ENCODE measurements around the gene ANKRD18B. TPM values are rescaled to one million over a fixed set of nuclear protein-coding genes. Genes with fewer than 3 reads are reported as not detected.
"Not testable (repeated sequence)": the region's sequence is repeated elsewhere in the genome, so short reads cannot be mapped to it uniquely, and the experiment has no call there.

Gene ANKRD18B
- polyA plus RNA-seq, 3 donors, result 0.22 TPM; not detected in 2

DNA sequence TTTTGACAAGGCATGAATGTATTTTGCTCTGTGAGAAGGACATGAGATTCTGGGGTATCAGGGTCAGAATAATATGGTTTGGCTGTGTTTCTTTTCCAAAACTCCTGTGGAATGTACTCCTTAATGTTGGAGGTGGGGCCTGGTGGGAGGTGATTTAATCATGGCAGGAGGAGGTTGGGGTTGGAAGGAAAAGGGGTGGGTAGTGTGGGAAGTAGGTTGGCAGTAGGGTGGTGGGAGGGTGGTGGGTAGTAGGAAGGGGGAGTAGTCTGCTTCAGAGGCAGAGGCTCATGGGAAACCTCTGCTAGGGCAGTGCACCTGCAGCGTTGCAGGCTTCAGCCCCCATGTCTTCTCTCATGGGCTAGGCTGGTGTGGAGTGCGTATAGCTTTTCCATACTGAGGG, 72.9 kb downstream of the ANKRD18B start:
- WGBS, 3 donors, result 91 to 100% (median 96%) methylated on average over 2 of the region's 2 CpGs
- H3K27ac ChIP-seq (ENCODE audit: low read depth, low read length), result not testable (repeated sequence)

DNA sequence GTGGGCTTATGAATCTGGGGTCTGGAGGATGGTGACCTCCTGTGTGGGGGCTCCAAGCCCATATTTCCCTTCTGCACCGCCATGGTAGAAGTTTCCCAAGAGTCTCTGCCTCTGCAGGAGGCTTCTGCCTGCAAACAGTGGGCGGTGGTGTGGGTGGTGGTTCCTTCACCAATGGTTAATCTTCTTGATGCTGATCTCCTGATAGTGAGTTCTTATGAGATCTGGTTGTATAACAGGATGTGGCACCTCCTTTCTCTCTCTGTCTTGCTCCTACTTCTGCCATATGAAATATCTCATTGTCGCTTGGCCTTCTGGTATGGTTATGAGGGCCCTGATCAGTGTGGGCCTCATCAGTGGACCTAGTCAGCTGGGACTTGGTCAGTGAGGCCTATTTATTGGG, 73.3 kb downstream of the ANKRD18B start:
- 65 to 100% (median 67%) methylated on average over 3 of the region's 3 CpGs for WGBS, 3 donors
- H3K27ac ChIP-seq (ENCODE audit: low read depth, low read length), result not testable (repeated sequence)

DNA sequence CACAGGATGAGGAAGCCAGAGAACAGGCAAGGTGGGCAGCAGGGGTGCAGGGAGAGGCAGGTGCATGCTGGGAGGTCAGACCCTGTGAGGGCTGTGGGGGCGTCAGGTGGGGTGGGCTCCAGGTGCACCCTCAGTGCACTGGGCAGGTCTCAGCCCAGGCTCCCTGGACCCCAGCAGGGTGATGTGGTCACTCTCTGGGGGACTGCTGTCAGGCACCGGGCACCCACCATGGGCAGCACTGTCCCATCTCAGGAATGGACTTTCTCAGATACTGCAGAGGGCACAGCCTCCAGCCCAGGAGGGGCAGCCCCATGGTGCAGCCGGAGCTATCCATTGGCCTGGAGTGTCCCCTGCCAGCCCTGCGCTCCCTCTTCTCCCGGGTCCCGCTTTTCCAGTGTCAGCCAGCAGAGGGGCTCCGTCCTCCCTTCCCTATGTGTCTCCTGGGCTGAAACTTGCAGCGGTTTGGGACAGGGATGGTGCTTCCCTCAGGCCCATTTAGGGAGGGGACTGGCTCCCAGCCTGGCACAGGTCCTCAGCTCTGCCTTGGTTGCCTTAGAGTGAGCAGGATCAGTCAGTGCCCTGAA, 74.8 kb downstream of the ANKRD18B start:
- H3K27ac ChIP-seq (ENCODE audit: low read depth, low read length), result not testable (repeated sequence)
- 87 to 93% (median 89%) methylated on average over 6 to 8 of the region's 8 CpGs for WGBS, 3 donors

DNA sequence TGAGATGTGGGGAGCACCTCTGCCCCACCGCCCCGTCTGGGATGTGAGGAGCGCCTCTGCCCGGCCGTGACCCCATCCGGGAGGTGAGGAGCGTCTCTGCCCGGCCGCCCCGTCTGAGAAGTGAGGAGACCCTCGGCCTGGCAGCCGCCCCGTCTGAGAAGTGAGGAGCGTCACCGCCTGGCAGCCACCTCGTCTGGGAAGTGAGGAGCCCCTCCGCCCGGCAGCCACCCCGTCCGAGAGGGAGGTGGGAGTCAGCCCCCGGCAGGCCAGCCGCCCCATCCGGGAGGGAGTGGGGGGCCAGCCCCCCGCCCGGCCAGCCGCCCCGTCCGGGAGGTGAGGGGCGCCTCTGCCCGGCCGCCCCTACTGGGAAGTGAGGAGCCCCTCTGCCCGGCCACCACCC, 76.9 kb downstream of the ANKRD18B start:
- not testable (repeated sequence) for H3K27ac ChIP-seq (ENCODE audit: low read depth, low read length)
- 95 to 96% (median 95%) methylated on average over 16 to 28 of the region's 32 CpGs for WGBS, 3 donors

DNA sequence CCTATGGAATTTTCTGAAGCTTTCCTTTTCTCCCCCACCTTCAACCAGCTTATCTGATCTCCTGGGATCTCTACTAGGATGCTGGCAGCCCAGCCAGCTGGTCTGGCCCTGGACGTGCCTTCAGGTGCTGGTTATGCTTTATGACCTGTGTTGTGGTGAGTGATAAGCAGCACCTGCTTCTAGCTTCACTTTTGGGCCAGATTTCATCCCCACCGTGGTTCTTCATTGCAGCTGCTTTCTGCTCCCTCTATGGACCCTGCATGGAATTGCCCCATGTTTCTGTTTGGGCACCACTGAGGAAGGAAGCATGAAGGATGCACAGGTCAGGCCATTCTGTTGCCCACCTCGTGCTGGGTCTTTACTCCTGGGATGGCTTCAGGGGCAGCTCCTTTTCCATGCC, 80.2 kb downstream of the ANKRD18B start:
- 18 to 35% (median 18%) methylated on average over 3 of the region's 3 CpGs for WGBS, 3 donors
- not testable (repeated sequence) for H3K27ac ChIP-seq (ENCODE audit: low read depth, low read length)

DNA sequence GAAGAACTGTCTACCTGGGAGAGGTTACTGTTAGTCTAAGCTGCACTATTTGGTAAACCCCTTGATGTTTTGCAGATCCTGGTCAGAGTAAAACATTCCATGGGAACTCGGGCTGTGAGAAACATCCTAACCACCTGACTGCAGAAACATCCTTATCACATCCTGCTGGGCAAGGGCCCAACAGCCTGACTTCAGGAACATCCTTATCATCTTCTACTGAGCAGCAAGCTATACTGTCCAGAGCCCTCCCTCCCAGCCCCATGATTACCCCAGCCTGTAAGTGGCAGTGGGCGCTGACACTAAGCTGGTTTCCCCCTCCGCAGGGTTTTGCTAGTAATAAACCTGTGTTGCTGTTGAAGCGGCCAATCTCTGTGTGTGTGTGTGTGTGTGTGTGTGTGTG, 80.9 kb downstream of the ANKRD18B start:
- H3K27ac ChIP-seq (ENCODE audit: low read depth, low read length), result not testable (repeated sequence)
- WGBS, 3 donors, result 62 to 68% (median 63%) methylated on average over 4 of the region's 4 CpGs

DNA sequence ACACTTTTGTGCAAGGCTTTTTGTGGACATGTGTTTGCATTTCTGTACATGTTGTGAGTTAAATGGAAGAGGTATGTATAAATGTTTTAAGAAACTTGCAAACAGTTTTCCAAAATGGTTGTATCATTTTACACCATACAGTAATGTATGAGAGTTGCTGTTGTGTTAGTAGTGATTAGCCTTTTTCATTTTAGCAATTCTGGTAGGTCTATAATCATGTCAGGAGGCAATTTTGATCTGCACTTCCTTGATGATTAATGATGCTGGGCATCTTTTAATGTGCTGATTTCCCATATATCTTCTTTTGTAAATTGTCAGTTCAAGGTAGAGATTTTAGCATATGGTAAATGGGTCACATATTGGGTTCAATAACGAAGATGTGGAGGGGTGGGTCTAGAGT, 87.3 kb downstream of the ANKRD18B start:
- 64 to 94% (median 78%) methylated on average over 1 of the region's 1 CpG for WGBS, 3 donors

DNA sequence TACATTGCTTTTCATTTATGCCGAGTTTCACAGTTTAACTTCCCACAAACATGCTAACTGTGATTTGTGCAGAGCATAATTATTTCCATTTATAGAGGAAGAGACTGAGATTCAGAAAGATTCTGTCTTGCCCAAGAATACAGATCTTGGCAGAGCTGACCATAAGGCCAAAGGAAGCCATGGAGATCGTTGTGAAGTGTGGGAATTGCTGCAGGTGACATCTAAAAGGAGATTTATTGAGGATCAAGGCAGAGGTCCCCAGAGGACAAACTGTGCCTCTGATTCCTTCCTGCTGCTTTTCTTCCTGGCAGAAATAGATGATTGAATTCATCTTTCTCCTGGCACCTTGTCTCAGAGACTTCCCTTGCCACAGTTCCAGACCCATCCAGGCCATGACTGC, 88.4 kb downstream of the ANKRD18B start:
- WGBS, 3 donors, result 23 to 64% (median 43%) methylated on average over 2 of the region's 2 CpGs
- H3K27ac ChIP-seq (ENCODE audit: low read depth, low read length), result not testable (repeated sequence)

More for the DNA sequence above, 87.3 kb downstream of the ANKRD18B start:
- no peak overlapping the region for H3K27ac ChIP-seq (ENCODE audit: low read depth, low read length)

DNA sequence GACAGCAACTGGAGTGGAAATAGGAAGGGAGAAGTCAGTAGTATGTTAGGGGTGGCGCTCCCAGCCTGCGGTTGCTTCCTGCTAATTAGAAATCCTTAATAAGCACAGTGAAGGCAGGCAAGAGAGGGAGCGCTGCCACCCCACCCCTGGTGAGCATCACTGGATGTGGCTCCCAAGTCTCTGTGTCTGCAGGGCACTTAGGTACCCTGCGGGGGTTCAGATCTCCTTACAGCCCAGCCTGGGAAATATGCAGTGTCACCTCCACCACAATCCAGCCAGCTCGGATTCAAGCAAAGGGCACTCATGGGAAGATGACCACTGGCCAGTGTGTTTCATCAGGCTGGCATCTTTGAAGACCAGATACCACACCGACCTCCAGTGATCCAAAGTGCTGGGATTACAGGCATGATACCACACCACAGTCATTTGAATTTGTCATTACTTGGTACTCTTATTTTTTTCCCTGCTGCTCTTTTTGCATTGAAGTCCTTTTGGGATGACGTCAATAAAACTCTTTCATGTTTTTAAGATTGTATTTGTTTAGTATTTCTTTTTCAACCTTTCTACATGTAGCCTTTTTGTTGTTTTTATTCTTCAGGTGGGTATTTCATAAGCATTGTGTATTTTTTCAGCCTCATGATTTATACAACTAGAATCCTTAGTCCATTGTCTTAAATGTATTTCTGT, 90.1 kb downstream of the ANKRD18B start:
- no peak overlapping the region for H3K27ac ChIP-seq (ENCODE audit: low read depth, low read length)
- WGBS, 3 donors, result 85 to 96% (median 88%) methylated on average over 7 of the region's 7 CpGs

DNA sequence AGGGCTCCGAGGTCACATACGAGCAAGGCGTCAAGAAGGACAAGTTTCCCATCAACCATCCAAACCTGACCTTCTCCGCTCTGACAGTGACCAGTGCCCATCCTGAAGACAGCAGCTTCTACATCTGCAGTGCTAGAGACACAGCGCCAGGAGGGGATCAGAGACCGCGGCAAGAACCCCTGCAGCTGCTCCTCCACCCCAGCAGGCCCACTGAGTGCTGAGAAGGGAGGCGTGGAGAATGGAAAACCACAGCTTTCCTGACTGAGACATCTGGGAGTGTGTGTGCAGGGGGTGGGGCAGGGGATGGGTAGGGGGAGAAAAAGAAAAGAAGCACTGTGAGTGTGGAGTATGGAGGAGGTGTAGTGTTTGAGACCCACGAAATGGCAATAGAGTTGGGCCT, 94.3 kb downstream of the ANKRD18B start:
- 84 to 90% (median 86%) methylated on average over 9 of the region's 9 CpGs for WGBS, 3 donors
- not testable (repeated sequence) for H3K27ac ChIP-seq (ENCODE audit: low read depth, low read length)

DNA sequence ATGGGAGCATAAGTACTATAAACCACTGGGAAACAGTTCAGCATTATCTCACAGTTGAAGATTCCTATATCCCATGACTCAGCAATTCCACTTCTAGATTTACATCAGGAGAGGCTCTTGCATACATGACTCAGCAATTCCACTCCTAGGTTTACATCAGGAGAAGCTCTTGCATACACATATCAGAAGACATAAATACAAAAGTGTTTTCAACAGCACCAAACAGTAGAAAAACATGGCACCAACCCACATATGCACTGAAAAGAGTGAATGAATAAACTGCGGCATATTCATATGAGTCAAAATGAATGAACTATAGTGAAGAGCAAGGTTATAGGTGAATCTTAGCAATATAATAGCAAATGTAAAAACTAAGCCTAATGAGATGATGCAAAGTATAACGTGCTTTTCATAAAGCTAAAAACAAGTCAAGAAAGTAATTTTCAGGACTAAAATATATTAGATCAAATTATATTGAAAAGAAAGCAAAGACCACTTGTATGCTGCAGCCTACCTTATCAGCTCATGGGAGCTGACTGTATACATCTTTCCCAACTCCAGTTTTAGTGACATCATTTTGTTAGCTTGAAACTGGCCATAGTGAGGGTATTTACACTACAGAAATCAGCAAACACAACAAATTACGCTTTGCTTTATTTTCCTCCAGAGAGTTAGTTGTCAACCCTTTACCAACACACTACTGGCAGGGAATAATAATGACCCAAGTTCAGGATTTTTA, 95.8 kb downstream of the ANKRD18B start:
- 43 to 77% (median 52%) methylated on average over 3 of the region's 3 CpGs for WGBS, 3 donors
- no peak overlapping the region for H3K27ac ChIP-seq (ENCODE audit: low read depth, low read length)

DNA sequence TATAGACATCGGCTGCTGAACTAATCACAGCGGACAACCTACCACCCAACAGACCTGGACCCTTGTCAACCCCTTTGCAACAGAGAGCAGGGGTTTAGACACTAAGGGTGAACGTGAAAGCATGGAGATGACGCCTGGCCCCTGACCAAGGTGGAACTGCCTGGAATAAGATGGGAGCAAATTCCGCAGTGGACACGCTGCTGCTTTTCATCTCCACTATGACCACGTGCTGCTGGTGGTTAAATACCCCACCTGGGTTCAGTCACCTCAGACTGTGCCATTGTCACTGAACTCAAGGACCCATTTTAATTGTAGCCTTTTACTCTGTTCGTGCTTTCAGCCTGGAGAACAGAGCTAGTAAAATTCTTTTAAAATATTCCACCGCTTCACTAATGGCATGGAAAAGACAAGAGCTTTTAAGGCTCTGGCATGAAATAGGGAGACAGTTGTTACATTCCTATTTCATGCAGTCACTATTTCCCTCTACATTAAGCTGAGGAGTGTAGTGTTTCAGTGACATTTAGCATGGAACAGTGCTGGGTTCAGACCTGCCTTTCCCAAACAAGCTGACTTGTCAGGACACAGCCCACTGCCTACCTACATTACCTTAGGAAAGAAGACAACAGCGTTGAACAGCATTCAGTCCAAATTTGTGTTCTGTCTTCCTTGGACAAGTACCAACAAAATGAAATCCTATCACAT, 96.8 kb downstream of the ANKRD18B start:
- 60 to 70% (median 70%) methylated on average over 10 of the region's 10 CpGs for WGBS, 3 donors
- H3K27ac ChIP-seq (ENCODE audit: low read depth, low read length), result no peak overlapping the region

Other genes starting within 250 kb of the ANKRD18B start
- gene NFX1, start 233.7 kb upstream of the ANKRD18B start, polyA plus RNA-seq, result 10 to 100 TPM; 10.2 to 16.7 (median 14.8) TPM
- 100 to 1,000 TPM in 2 of 3 donors, 10 to 100 TPM in 1; 42.7 to 548 (median 258) TPM for gene AQP7, start 121.7 kb upstream of the ANKRD18B start, polyA plus RNA-seq
- gene AQP3, start 76.7 kb upstream of the ANKRD18B start, polyA plus RNA-seq, result 10 to 100 TPM in 1 of 3 donors, 1 to 10 TPM in 2; 6.6 to 11.4 (median 6.6) TPM
- 10 to 100 TPM; 13.4 to 28.7 (median 13.7) TPM for gene NOL6, start 50.3 kb upstream of the ANKRD18B start, polyA plus RNA-seq